ENCODE data around the gene C1QTNF9B.

The C1QTNF9B gene

GRCh38 chr13:23866420-23867026, 30.8 kb downstream of the C1QTNF9B start:
- DNase-seq (ENCODE audit: low spot score) = no peak
- Histone ChIP-seq H3K27me3 (ENCODE audit: insufficient read depth, poor library complexity, severe bottlenecking) (no peaks in the 10 kb centered on the region), H3K4me3 (ENCODE audit: severe bottlenecking) (no peak overlapping the region), H3K36me3 (ENCODE audit: low read depth) (peaks cover 14% of the 10 kb centered on the region; the same call in 1 of the 2 replicates), H3K4me1 (ENCODE audit: insufficient read depth, poor library complexity, severe bottlenecking) (peaks cover 15% of the 10 kb centered on the region), H3K9me3 (ENCODE audit: severe bottlenecking) (no peaks in the 10 kb centered on the region), H3K27ac (ENCODE audit: poor library complexity, severe bottlenecking) (no peak overlapping the region)
- no peak for TF ChIP-seq CTCF (IDR thresholded peaks at IDR 0.05; ENCODE audit: poor library complexity, severe bottlenecking)
- no peak for ATAC-seq (ENCODE audit: low read depth)

GRCh38 chr13:23865906-23866305, 31.4 kb downstream of the C1QTNF9B start:
- Histone ChIP-seq H3K4me1 (ENCODE audit: insufficient read depth, poor library complexity, severe bottlenecking) (peaks cover 15% of the 10 kb centered on the region), H3K4me3 (ENCODE audit: severe bottlenecking) (no peak overlapping the region), H3K27ac (ENCODE audit: poor library complexity, severe bottlenecking) (no peak overlapping the region), H3K36me3 (ENCODE audit: low read depth) (peaks cover 18% of the 10 kb centered on the region; the same call in 1 of the 2 replicates), H3K9me3 (ENCODE audit: severe bottlenecking) (no peaks in the 10 kb centered on the region), H3K27me3 (ENCODE audit: insufficient read depth, poor library complexity, severe bottlenecking) (no peaks in the 10 kb centered on the region)
- DNase-seq (ENCODE audit: low spot score) (no peak), ATAC-seq (ENCODE audit: low read depth) (no peak)
- TF ChIP-seq CTCF (IDR thresholded peaks at IDR 0.05; ENCODE audit: poor library complexity, severe bottlenecking) = no peak

- Histone ChIP-seq H3K9me3 (ENCODE audit: severe bottlenecking) (no peaks in the 10 kb centered on the region), H3K4me1 (ENCODE audit: insufficient read depth, poor library complexity, severe bottlenecking) (peaks cover 15% of the 10 kb centered on the region), H3K36me3 (ENCODE audit: low read depth) (peaks cover 18% of the 10 kb centered on the region; the same call in 1 of the 2 replicates), H3K27me3 (ENCODE audit: insufficient read depth, poor library complexity, severe bottlenecking) (no peaks in the 10 kb centered on the region), H3K27ac (ENCODE audit: poor library complexity, severe bottlenecking) (no peak overlapping the region), H3K4me3 (ENCODE audit: severe bottlenecking) (no peak overlapping the region)
- ATAC-seq (ENCODE audit: low read depth) (no peak), DNase-seq (ENCODE audit: low spot score) (no peak)
- TF ChIP-seq CTCF (IDR thresholded peaks at IDR 0.05; ENCODE audit: poor library complexity, severe bottlenecking) = no peak
Measured at GRCh38 chr13:23865026-23865425, 32.3 kb downstream of the C1QTNF9B start.

- H3K9me3 ChIP-seq (ENCODE audit: severe bottlenecking) = no peaks in the 10 kb centered on the region
- no peak for TF ChIP-seq CTCF (IDR thresholded peaks at IDR 0.05; ENCODE audit: poor library complexity, severe bottlenecking)
- ATAC-seq (ENCODE audit: low read depth) (no peak), DNase-seq (ENCODE audit: low spot score) (no peak)
- H3K27me3 ChIP-seq (ENCODE audit: insufficient read depth, poor library complexity, severe bottlenecking) = no peaks in the 10 kb centered on the region
- H3K4me3 ChIP-seq (ENCODE audit: severe bottlenecking) = no peak overlapping the region
- H3K27ac ChIP-seq (ENCODE audit: poor library complexity, severe bottlenecking) = no peak overlapping the region
- peaks cover 23% of the 10 kb centered on the region for H3K36me3 ChIP-seq (ENCODE audit: low read depth)
- H3K4me1 ChIP-seq (ENCODE audit: insufficient read depth, poor library complexity, severe bottlenecking) = peaks cover 3% of the 10 kb centered on the region
Measured at GRCh38 chr13:23861310-23861709, 36.0 kb downstream of the C1QTNF9B start.

GRCh38 chr13:23859904-23860303, 37.4 kb downstream of the C1QTNF9B start:
- no peak overlapping the region for H3K27ac ChIP-seq (ENCODE audit: poor library complexity, severe bottlenecking)
- DNase-seq (ENCODE audit: low spot score) (no peak), ATAC-seq (ENCODE audit: low read depth) (no peak)
- H3K36me3 ChIP-seq (ENCODE audit: low read depth) = peaks cover 23% of the 10 kb centered on the region
- H3K4me1 ChIP-seq (ENCODE audit: insufficient read depth, poor library complexity, severe bottlenecking) = peaks cover 3% of the 10 kb centered on the region
- no peak for TF ChIP-seq CTCF (IDR thresholded peaks at IDR 0.05; ENCODE audit: poor library complexity, severe bottlenecking)
- no peaks in the 10 kb centered on the region for H3K27me3 ChIP-seq (ENCODE audit: insufficient read depth, poor library complexity, severe bottlenecking)
- no peaks in the 10 kb centered on the region for H3K9me3 ChIP-seq (ENCODE audit: severe bottlenecking)
- no peak overlapping the region for H3K4me3 ChIP-seq (ENCODE audit: severe bottlenecking)
